ENCODE results near the gene TOR1B.

GRCh38 chr9:129770741-129771140, 32.2 kb upstream of the TOR1B start:
- TF ChIP-seq CTCF (IDR thresholded peaks at IDR 0.05) (no peak), EZH2 (IDR thresholded peaks at IDR 0.05; ENCODE audit: borderline replicate concordance, insufficient read depth, low read depth, low read length, poor library complexity, severe bottlenecking) (no peak)
